GM18499 (cell line): Measurements from ENCODE around the gene CD300LB.
"Not testable (repeated sequence)": the region's sequence is repeated elsewhere in the genome, so short reads cannot be mapped to it uniquely, and the experiment has no call there.

Source experiments
- ATAC-seq: cut with Tn5 transposase; IDR thresholded peaks from one replicate; pipeline ENCODE4 v1.9.1; 2021; ENCODE audit warnings: moderate number of reproducible peaks; ENCODE audit not compliant: insufficient read depth, unreplicated experiment

Gene CD300LB

DNA sequence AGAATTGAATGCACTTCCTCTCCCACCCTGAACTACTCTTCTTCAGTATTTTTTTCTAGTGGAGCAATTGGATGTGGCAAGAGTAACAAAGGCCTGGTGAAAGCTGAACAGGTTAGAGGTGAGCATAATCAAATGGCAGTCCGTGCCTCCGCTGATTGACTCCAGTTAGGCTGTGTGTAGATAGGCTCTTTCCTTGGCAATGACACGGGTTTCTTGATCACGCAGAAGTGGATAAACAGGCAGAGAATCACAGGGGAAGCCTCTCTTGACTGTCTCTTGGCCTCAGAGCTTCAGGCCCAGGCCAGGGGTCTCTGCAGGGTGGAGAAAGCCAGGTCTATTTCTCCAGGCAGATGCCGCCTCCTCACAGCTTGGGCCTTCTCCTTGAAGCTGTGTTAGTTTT is 4.2 kb downstream of the CD300LB start:
- ATAC-seq, result no peak

DNA sequence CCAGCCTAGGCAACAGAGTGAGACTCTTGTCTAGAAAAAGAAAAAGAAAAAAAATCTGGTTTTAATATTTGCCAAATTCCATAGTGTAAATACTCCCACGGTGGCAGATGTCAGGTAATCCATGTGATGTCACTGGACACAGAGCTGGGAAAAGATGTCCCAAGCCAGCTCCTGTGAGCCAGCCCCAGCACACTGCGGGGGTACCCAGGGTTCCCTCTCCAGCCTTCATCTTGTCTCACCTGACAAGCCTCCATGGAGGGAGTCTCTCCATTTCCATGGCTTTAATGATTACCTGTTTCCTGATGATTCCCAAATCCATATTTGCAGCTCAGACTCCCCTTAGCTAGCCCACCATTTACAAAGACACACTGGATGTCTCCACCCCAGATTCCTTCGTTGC is 4.6 kb downstream of the CD300LB start:
- ATAC-seq, result no peak

DNA sequence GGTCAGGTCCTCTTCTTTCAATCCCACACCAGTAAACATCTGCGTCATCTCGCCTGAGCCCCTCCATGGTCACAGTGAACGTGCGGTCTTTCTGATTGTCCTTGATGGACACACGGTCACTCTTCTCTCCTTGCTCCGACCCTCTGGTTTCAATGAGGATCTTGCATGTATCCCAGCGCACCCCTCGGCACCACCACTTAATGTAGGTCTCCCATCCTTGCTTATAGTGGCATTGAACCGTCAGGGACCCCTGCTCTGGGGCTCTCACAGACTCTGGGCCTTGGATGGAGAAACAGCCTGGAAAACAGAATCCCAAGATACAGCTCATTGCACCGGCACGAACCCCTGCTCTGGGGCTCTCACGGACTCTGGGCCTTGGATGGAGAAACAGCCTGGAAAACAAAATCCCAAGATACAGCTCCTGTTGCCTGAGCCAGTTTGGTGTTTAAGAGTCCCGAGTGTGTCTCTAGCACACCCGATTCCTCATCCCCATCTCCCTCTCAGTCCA is 5.4 kb downstream of the CD300LB start:
- no peak for ATAC-seq

DNA sequence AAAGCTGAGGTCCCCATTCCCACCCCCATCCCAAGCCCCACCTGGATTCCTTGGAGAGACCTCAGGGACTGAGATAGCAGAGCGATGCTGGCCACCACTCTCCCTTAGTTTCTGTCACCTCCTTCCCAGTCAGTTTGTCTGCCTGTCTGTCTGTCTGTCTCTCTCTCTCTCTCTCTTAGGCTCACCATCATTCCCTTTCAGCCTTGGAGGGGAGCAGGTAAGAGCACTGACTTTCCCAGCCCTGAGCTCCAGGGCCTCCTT is 5.9 kb downstream of the CD300LB start:
- ATAC-seq, result no peak

DNA sequence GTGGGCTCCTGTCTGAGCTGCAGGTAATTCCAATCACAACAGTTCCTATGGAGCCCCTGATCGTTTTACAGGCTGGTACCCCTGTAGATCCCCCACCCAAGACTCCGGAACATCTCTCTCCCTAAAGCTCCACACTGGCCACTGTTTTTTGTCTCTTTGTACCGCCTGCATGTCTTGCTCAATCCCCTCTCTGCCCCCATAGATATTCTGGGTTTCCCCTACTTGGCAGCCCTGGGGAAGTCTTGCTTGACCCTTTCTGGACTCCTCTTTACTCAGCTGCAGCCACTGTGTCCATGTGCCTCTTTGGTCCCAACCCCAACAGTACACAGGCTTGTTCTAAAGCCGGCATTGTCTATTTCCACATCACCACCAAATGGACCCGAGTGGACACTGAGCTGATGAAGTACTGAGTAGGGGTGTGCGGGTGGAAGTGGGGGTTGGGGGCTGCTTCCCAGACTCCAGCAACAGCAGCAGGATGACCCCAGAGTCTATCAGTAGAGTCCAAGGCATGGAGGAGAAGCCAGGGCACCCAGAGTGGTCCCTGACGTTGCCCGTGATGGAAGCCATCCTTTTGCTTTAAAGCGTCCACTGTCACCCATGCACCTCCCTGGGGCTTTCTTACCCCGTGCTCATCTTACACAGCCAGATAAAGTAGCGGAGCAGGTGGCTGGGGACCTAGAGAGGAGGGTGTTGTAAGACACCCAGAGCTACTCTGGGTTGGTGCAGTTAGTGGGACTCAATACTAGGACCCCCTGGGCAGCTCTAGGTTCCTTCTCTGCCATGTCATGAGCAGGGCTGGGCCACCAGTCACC is 6.4 kb downstream of the CD300LB start:
- ATAC-seq, result no peak

DNA sequence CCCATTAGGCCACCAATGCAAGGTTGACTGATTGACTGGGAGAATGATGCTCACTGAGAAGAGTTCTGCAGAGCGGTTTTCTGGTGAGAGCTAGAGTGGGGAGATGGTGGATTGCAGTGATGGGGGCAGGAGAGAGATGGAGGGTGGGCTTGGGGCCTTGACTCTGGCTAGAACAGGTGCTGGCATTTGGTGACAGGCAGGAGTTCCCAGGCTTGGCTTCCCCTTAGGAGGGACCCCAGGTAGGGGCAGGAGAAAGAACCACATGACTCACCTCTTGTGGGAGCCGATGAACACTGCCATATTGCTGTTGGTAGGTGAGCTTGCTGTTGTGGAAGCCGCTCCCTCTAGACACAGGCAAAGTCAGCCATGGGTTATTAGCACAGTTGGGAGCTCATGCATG is 8.0 kb downstream of the CD300LB start:
- no peak for ATAC-seq

DNA sequence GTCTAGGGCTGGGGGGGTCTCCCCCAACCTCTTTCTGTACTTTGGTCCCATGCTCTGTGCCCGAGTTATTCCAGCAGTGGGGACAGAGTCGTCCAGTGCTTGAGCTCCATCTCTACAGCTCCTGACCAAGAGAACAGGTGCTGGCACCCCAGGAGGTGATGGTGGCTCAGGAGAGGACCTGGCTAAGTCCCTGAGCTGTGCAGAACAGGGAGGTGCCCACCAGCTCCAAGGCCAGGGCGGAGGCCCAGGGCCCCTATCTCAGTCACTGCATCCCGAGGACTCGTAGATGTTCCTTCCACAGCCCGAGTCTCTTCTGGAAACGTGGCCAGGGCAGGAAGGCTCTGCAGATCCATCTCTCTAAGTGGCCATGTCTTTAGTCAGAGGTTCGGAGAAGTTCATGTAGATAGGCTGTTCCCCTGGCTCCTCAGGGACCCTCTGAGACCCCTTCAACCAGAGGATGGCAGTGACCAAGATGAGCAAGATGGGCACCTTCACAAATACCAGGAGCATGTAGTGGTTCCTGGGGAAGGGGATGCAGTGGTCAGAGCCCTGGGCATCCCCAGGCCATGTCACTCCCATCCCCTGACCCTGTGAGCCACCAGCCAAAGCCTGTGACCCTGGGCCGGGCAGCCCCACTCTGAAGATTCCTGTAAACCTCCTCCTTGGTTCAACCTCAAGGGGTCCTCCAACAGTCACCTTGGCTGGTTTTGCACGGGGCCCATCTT is 8.7 kb downstream of the CD300LB start:
- no peak for ATAC-seq

DNA sequence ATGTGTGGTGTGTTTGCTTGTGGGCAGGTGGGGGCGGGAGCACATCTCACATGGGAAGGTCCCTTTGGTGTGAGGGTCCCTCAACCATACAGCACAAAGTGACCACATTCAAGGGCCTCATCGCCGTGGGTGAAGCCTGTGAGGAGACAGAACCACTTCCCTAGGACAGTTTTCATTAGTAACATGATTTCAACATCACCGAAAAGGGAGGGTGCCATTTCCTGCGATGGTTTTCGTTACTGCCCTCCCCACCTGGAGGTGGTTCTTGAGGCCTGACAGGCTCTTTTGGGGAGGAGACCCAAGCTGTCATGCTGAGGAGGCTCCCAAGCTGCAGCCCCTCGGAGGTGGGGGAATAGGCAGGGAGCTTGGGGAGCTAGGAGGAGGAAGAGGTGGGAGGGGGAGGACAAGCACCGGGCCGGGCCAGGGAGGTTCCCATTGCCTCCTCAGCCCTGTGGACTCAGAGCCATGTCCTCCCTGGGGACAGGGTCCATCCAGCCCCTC is 9.5 kb downstream of the CD300LB start:
- ATAC-seq, result no peak

DNA sequence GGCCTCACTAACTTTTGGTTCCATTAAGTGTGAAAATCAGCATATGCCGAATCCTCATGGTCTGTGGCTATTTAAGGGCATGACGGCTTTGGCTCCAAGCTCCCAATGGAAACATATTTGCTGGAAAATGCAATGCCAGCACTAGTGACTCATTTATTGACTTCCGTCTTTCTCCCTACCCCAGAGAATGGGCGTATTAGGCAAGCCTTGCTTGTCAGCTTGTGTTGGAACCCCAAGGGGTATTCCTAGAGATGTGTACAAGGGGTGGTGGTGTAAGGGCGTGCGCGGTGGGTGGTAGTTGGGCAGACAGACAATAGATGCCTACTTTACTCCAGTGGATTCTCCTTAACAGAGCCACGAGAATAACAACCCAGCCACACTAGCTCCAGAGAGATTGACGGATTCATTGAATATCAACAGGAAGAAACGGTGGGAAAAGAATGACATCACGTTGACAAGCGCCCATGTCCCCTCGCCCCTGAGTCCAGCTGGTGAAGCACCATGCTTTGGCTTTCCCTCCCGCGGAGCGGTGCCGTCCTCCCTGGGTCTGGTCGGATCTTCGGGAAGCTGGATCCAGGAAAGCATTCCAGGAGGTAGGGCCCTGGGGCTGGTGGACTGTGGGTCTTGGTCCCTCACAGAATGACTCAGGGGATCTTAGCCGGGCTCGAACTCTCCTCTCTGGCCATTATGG is 10.3 kb downstream of the CD300LB start:
- no peak for ATAC-seq

DNA sequence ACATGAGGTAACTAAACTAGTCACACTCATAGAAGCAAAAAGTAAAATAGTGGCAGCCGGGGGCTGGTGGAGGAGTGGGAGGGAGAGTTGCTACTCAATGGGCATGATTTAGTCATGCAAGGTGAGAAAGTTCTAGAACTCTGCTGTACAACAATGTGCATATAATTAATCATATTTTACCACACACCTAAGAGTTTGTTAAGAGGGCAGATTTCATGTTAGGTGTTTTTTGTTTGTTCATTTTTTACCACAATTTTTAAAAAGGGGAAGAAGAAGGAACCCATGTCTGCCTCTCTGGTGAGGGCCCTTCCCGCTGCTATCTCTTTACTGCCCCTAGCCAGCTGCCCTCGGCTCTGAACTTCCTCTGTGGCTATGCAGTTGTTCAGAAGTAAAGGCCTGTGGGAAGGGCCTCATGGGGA is 11.2 kb downstream of the CD300LB start:
- no peak for ATAC-seq

DNA sequence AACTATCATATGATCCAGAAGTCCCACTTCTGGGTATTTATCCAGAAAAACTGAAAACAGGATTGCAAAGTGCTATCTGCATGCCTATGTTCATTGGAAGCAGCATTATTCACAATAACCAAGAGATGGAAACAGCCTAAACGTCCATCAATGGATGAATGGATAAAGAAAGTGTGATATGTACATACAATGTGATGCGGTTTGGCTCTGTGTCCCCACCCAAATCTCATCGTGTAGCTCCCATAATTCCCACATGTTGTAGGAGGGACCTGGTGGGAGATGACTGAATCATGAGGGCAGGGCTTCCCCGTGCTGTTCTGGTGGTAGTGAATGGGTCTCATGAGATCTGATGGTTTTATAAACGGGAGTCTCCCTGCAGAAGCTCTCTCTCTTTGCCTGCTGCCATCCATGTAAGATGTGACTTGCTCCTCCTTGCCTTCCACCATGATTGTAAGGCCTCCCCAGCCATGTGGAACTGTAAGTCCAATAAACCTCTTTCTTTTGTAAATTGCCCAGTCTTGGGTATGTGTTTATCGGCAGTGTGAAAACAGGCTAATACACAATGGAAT is 12.8 kb downstream of the CD300LB start:
- not testable (repeated sequence) for ATAC-seq

DNA sequence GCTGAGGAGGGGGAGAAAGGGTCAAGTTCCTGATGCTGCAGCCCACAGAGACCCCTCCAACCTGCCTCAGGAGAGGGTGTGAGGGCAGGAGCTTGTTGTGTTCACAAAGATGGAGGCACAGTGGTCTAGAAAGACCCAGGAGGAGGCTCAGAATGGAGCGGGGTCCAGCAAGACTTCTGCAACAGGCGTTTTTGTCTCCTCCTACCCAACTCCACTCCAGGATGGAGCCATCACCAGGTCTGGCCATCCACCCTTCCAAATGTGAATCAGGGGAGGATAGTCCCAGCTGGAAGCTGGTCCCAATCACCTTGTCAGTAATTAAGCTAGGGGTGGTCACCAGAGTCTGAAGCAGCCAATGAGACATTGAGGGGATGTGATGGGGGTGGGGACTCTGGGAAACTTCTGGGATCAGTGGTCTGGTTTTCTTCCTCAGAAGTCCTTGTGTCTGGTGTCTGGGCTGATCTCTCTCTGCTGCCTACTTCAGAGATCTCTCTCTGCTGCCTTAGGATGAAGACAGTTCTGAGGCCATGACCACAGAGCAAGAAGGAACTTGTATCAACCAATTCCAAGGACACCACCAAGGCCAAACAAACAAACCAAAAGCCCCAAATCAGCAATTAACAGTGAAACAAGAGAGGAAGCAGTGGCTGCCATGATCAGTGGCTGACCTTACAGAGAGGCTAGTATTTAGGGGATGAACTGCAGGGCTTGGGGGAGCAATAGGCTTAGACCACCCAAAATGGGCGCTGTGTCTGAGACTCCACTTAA is 14.5 kb downstream of the CD300LB start:
- no peak for ATAC-seq

DNA sequence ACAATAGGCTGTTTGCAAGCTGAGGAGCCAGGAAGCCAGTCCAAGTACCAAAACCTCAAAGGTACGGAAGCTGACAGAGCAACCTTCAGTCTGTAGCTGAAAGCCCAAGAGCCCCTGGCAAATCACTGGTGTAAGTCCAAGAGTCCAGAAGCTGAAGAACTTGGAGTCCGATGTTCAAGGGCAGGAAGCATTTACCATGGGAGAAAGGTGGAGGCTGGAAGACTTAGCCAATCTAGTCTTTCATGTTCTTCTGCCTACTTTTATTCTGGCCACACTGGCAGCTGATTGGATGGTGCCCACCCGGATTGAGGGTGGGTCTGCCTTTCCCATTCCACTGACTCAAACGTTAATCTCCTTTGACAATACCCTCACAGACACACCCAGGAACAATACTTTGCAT is 15.3 kb downstream of the CD300LB start:
- ATAC-seq, result no peak

DNA sequence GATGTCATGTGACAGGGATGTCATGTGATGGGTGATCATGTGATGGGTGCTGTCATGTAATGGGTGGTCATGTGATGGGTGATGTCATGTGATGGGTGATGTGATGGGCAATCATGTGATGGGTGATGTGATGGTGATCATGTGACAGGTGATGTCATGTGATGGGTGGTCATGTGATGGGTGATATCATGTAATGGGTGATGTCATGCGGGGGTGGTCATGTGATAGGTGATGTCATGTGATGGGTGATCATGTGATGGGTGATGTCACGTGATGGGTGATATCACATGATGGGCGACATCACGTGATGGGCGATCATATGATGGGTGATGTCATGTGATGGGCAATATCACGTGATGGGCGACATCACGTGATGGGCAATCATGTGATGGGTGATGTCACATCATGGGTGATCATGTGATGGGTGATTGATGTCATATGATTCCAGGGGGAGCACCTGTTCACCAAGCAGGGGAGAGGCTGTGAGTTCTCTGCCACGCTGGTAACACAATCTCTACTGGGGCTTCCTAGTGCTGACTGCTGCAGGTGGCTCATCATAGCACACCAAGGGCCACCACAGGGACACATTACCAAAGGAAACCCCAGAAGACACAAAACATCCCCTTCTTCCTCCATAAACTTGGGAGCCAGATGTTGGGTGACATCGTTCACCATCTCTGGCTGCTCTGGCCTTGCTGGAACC is 16.5 kb downstream of the CD300LB start:
- no peak for ATAC-seq

DNA sequence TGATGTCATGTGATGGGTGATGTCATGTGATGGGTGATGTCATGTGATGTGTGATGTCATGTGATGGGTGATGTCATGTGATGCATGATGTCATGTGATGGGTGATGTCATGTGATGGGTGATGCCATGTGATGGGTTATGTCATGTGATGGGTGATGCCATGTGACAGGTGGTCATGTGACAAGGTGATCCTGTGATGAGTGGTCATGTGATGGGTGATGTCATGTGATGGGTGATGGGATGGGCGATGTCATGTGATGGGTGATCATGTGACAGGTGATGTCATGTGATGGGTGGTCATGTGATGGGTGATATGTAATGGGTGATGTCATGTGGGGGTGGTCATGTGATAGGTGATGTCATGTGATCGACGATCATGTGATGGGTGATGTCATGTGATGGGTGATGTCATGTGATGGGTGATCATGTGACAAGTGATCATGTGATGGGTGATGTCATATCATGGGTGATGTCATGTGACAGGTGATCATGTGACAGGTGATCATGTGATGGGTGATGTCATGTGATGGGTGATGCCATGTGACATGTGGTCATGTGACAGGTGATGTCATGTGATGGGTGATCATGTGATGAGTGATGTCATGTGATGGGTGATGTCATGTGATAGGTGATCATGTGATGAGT is 17.2 kb downstream of the CD300LB start:
- no peak for ATAC-seq

DNA sequence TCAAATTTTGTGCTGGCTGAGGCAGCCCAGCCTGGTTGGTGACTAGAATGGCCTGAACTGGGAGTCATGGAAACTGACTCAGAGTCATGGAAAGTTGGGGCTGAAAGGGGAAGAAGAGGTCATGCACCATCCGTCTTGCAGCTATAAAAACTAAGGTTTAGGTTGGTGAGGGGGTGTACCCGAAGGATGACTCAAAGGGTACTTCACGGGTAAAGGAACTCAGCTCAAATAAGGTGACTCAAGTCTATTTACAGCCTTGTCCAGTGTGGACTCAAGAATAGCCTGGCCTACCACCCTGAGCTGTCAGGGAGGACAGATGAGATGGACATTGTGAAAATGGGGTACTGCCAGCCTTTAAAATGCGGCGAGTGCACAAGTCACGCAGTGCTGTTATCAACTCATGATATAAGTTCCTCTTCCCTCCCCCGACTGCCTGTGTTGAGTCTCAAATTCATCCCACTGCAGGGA is 18.6 kb downstream of the CD300LB start:
- no peak for ATAC-seq

DNA sequence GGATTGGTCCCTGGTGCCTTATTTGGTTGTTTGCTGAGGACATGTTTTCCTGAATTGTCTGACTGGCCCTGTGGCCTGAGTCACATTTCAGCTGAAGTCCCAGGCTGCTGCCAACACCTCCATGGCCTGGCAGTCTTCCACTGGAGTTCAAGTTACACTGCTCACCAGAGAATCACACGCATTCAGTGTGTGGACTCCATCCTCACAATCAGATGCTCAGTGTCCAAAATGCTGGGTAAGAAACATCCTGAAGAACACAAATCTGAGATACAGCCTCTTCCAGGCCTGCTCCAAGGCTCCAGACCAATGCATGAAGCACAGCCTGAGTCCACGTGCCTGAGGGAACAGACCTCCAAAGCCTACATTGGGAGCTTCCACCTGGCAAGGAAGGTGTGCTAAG is 19.2 kb downstream of the CD300LB start:
- no peak for ATAC-seq

DNA sequence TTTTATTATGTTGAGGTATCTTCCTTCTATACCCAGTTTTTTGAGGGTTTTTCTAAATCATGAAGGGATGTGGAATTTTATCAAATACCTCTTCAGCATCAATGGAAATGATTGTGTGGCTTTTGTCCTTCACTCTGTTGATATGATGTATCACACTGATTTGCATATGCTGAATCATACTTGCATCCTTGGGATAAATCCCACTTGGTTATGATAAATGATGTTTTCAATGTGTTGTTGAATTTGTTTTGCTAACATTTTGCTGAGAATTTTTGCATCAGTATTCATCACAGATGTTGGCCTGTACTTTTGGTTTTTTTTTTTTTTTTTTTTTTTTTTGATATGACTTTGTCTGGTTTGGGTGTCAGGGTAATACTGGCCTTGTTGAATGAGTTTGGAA is 23.1 kb downstream of the CD300LB start:
- no peak for ATAC-seq

DNA sequence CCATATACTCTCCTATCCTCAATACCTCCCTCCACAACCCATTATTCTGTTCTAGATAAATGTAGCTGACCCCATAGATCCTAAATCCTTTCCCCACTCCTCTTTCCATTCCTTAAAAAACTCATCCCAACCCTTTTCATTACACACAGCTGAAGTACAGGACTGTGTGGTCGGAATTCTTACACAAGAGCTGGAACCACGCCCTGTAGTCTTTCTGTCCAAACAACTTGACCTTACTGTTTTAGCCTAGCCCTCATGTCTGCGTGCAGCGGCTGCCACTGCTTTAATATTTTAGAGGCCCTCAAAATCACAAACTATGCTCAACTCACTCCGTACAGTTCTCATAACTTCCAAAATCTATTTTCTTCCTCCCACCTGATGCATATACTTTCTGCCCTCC is 27.3 kb downstream of the CD300LB start:
- ATAC-seq, result not testable (repeated sequence)
